ENCODE measurements around the gene PTPRD.

The PTPRD gene

GRCh38 chr9:10062629-10063395, 550.0 kb downstream of the PTPRD start:
- H3K36me3 ChIP-seq (ENCODE audit: insufficient read depth, low read length) = no peaks in the 10 kb centered on the region
- no peaks in the 10 kb centered on the region for H3K79me2 ChIP-seq (ENCODE audit: control insufficient read depth, insufficient read depth, low read length, unreplicated experiment)
- H3K27ac ChIP-seq (ENCODE audit: low read depth, low read length) = no peak overlapping the region
- H3K4me3 ChIP-seq (ENCODE audit: low read depth, low read length) = no peak overlapping the region
- no peaks in the 10 kb centered on the region for H3K4me1 ChIP-seq (ENCODE audit: control insufficient read depth, insufficient read depth, low read length, unreplicated experiment)
- H3K27me3 ChIP-seq (ENCODE audit: insufficient read depth, low read length) = no peaks in the 10 kb centered on the region
- no peak overlapping the region for H2AFZ ChIP-seq (ENCODE audit: low read length, unreplicated experiment)

- Histone ChIP-seq H3K4me1 (ENCODE audit: control insufficient read depth, insufficient read depth, low read length, unreplicated experiment) (no peaks in the 10 kb centered on the region), H3K27ac (ENCODE audit: low read depth, low read length) (no peak overlapping the region), H3K27me3 (ENCODE audit: insufficient read depth, low read length) (no peaks in the 10 kb centered on the region), H3K4me3 (ENCODE audit: low read depth, low read length) (no peak overlapping the region), H2AFZ (ENCODE audit: low read length, unreplicated experiment) (no peak overlapping the region), H3K79me2 (ENCODE audit: control insufficient read depth, insufficient read depth, low read length, unreplicated experiment) (no peaks in the 10 kb centered on the region), H3K36me3 (ENCODE audit: insufficient read depth, low read length) (no peaks in the 10 kb centered on the region)
Measured at GRCh38 chr9:10059044-10059443, 553.8 kb downstream of the PTPRD start.

- Histone ChIP-seq H3K79me2 (ENCODE audit: control insufficient read depth, insufficient read depth, low read length, unreplicated experiment) (no peaks in the 10 kb centered on the region), H3K4me1 (ENCODE audit: control insufficient read depth, insufficient read depth, low read length, unreplicated experiment) (no peaks in the 10 kb centered on the region), H3K27ac (ENCODE audit: low read depth, low read length) (no peak overlapping the region), H3K27me3 (ENCODE audit: insufficient read depth, low read length) (no peaks in the 10 kb centered on the region), H3K4me3 (ENCODE audit: low read depth, low read length) (no peak overlapping the region), H3K36me3 (ENCODE audit: insufficient read depth, low read length) (no peaks in the 10 kb centered on the region), H2AFZ (ENCODE audit: low read length, unreplicated experiment) (no peak overlapping the region)
Measured at GRCh38 chr9:10055886-10056395, 556.9 kb downstream of the PTPRD start.

- Histone ChIP-seq H3K79me2 (ENCODE audit: control insufficient read depth, insufficient read depth, low read length, unreplicated experiment) (no peaks in the 10 kb centered on the region), H2AFZ (ENCODE audit: low read length, unreplicated experiment) (no peak overlapping the region), H3K27me3 (ENCODE audit: insufficient read depth, low read length) (no peaks in the 10 kb centered on the region), H3K4me1 (ENCODE audit: control insufficient read depth, insufficient read depth, low read length, unreplicated experiment) (no peaks in the 10 kb centered on the region), H3K4me3 (ENCODE audit: low read depth, low read length) (no peak overlapping the region), H3K27ac (ENCODE audit: low read depth, low read length) (no peak overlapping the region), H3K36me3 (ENCODE audit: insufficient read depth, low read length) (no peaks in the 10 kb centered on the region)
Measured at GRCh38 chr9:10054456-10054855, 558.3 kb downstream of the PTPRD start.

- Histone ChIP-seq H3K27me3 (ENCODE audit: insufficient read depth, low read length) (no peaks in the 10 kb centered on the region), H2AFZ (ENCODE audit: low read length, unreplicated experiment) (no peak overlapping the region), H3K79me2 (ENCODE audit: control insufficient read depth, insufficient read depth, low read length, unreplicated experiment) (no peaks in the 10 kb centered on the region), H3K4me3 (ENCODE audit: low read depth, low read length) (no peak overlapping the region), H3K4me1 (ENCODE audit: control insufficient read depth, insufficient read depth, low read length, unreplicated experiment) (no peaks in the 10 kb centered on the region), H3K36me3 (ENCODE audit: insufficient read depth, low read length) (no peaks in the 10 kb centered on the region), H3K27ac (ENCODE audit: low read depth, low read length) (no peak overlapping the region)
Measured at GRCh38 chr9:10052916-10053315, 559.9 kb downstream of the PTPRD start.

- Histone ChIP-seq H3K4me1 (ENCODE audit: control insufficient read depth, insufficient read depth, low read length, unreplicated experiment) (no peaks in the 10 kb centered on the region), H3K79me2 (ENCODE audit: control insufficient read depth, insufficient read depth, low read length, unreplicated experiment) (no peaks in the 10 kb centered on the region), H3K27ac (ENCODE audit: low read depth, low read length) (no peak overlapping the region), H3K27me3 (ENCODE audit: insufficient read depth, low read length) (no peaks in the 10 kb centered on the region), H2AFZ (ENCODE audit: low read length, unreplicated experiment) (no peak overlapping the region), H3K4me3 (ENCODE audit: low read depth, low read length) (no peak overlapping the region), H3K36me3 (ENCODE audit: insufficient read depth, low read length) (no peaks in the 10 kb centered on the region)
Measured at GRCh38 chr9:10052181-10052580, 560.6 kb downstream of the PTPRD start.

GRCh38 chr9:10050016-10050415, 562.8 kb downstream of the PTPRD start:
- Histone ChIP-seq H3K4me3 (ENCODE audit: low read depth, low read length) (no peak overlapping the region), H3K27me3 (ENCODE audit: insufficient read depth, low read length) (no peaks in the 10 kb centered on the region), H3K27ac (ENCODE audit: low read depth, low read length) (no peak overlapping the region), H3K36me3 (ENCODE audit: insufficient read depth, low read length) (no peaks in the 10 kb centered on the region), H3K4me1 (ENCODE audit: control insufficient read depth, insufficient read depth, low read length, unreplicated experiment) (no peaks in the 10 kb centered on the region), H2AFZ (ENCODE audit: low read length, unreplicated experiment) (no peak overlapping the region), H3K79me2 (ENCODE audit: control insufficient read depth, insufficient read depth, low read length, unreplicated experiment) (no peaks in the 10 kb centered on the region)

- no peak overlapping the region for H3K4me3 ChIP-seq (ENCODE audit: low read depth, low read length)
- H2AFZ ChIP-seq (ENCODE audit: low read length, unreplicated experiment) = no peak overlapping the region
- no peaks in the 10 kb centered on the region for H3K4me1 ChIP-seq (ENCODE audit: control insufficient read depth, insufficient read depth, low read length, unreplicated experiment)
- H3K27ac ChIP-seq (ENCODE audit: low read depth, low read length) = no peak overlapping the region
- H3K79me2 ChIP-seq (ENCODE audit: control insufficient read depth, insufficient read depth, low read length, unreplicated experiment) = no peaks in the 10 kb centered on the region
- no peaks in the 10 kb centered on the region for H3K27me3 ChIP-seq (ENCODE audit: insufficient read depth, low read length)
- H3K36me3 ChIP-seq (ENCODE audit: insufficient read depth, low read length) = no peaks in the 10 kb centered on the region
Measured at GRCh38 chr9:10048994-10049393, 563.8 kb downstream of the PTPRD start.

- Histone ChIP-seq H3K27ac (ENCODE audit: low read depth, low read length) (no peak overlapping the region), H3K36me3 (ENCODE audit: insufficient read depth, low read length) (no peaks in the 10 kb centered on the region), H3K4me3 (ENCODE audit: low read depth, low read length) (no peak overlapping the region), H3K4me1 (ENCODE audit: control insufficient read depth, insufficient read depth, low read length, unreplicated experiment) (no peaks in the 10 kb centered on the region), H2AFZ (ENCODE audit: low read length, unreplicated experiment) (no peak overlapping the region), H3K79me2 (ENCODE audit: control insufficient read depth, insufficient read depth, low read length, unreplicated experiment) (no peaks in the 10 kb centered on the region), H3K27me3 (ENCODE audit: insufficient read depth, low read length) (no peaks in the 10 kb centered on the region)
Measured at GRCh38 chr9:10045598-10045997, 567.2 kb downstream of the PTPRD start.

GRCh38 chr9:10041726-10042229, 571.0 kb downstream of the PTPRD start:
- H3K4me3 ChIP-seq (ENCODE audit: low read depth, low read length) = no peak overlapping the region
- no peaks in the 10 kb centered on the region for H3K36me3 ChIP-seq (ENCODE audit: insufficient read depth, low read length)
- no peaks in the 10 kb centered on the region for H3K4me1 ChIP-seq (ENCODE audit: control insufficient read depth, insufficient read depth, low read length, unreplicated experiment)
- H3K79me2 ChIP-seq (ENCODE audit: control insufficient read depth, insufficient read depth, low read length, unreplicated experiment) = no peaks in the 10 kb centered on the region
- H2AFZ ChIP-seq (ENCODE audit: low read length, unreplicated experiment) = no peak overlapping the region
- H3K27me3 ChIP-seq (ENCODE audit: insufficient read depth, low read length) = no peaks in the 10 kb centered on the region
- no peak overlapping the region for H3K27ac ChIP-seq (ENCODE audit: low read depth, low read length)

GRCh38 chr9:10036095-10036494, 576.7 kb downstream of the PTPRD start:
- Histone ChIP-seq H3K36me3 (ENCODE audit: insufficient read depth, low read length) (no peaks in the 10 kb centered on the region), H3K4me3 (ENCODE audit: low read depth, low read length) (no peak overlapping the region), H3K27ac (ENCODE audit: low read depth, low read length) (no peak overlapping the region), H2AFZ (ENCODE audit: low read length, unreplicated experiment) (no peak overlapping the region), H3K4me1 (ENCODE audit: control insufficient read depth, insufficient read depth, low read length, unreplicated experiment) (no peaks in the 10 kb centered on the region), H3K79me2 (ENCODE audit: control insufficient read depth, insufficient read depth, low read length, unreplicated experiment) (no peaks in the 10 kb centered on the region), H3K27me3 (ENCODE audit: insufficient read depth, low read length) (no peaks in the 10 kb centered on the region)
